HG02623 (cell line): ENCODE measurements around the gene FHIT.

Source experiments
- ATAC-seq: cut with Tn5 transposase; IDR thresholded peaks from one replicate; pipeline ENCODE4 v1.9.1; 2021; ENCODE audit warnings: moderate library complexity; ENCODE audit not compliant: unreplicated experiment

The FHIT gene

DNA sequence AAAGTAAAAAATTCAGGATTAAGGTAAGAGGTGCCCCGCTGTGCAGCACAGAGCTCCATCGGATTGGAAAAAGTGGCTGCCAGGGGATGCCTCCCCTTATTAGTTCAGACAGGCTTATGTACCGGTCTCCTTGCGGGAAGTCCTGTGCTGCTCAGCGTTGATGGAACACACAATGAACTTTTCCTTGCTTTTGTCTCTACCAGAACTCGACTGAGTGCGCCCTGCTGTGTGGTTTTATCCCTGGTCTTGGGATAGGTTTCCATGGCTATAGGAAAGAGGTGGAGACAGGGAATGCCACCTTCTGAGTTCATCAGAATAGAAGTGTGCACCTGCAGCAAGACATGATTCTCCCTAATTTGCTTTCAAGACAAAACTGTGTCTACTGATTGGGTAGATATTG, 1455.5 kb downstream of the FHIT start:
- no peak for ATAC-seq

DNA sequence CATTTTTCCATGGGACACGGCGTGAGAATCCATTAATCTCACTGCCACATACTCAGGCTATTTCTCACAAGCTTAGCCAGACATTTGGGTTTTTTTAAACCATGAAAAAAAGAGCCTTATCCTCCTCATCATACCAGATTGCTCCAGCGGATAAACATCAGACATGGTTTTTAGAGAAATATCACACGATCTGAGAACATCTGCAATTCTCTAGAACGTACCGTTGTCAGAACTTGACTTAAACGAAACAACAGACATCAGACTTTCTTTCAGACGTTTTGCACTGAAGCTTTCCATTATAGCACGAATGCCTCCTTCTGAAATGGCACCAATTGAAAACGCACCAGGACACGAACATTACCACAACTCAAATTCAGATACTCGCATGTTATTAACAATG, 1457.3 kb downstream of the FHIT start:
- no peak for ATAC-seq

DNA sequence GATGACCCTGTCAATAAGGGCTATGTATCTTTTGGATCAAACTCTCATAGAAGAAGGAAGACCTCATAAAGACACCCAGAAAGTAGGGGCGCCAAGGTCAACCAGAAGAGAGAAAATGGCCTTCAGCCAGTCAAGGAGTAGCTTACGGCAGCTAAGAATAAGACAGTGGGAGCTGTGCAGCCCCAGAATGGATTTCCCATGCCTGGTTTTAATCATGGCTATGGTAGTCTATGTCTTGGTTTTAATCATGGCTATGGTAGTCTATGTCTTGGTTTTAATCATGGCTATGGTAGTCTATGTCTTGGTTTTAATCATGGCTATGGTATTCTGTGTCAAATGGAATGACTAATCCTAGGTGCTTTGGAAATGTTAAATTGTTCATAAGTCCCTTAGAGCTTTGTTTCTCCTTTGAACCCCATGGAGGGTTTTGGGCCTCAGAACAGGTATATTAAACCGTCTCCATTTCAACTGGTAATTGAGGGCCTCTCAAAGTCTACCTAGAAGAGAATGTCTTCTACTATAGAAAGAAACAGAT, 1459.4 kb downstream of the FHIT start:
- no peak for ATAC-seq

DNA sequence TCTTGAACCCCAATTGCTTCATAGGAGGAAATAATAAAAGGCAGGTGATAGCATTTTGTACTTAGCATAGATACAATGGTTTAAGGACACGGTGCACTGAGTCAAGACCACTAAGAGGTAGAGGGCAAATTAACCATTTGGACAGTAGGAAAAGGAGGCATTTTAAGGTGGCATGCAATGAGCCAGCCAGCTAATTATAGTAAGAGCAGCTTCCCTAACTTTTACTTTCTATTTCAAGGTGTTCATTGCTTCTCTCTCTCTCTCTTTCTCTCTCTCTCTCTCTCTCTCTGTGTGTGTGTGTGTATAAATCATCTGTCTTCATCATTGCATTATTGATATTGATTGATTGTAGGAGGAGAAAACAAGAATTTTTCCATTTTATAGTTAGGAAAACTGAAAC, 1461.0 kb downstream of the FHIT start:
- ATAC-seq = no peak

DNA sequence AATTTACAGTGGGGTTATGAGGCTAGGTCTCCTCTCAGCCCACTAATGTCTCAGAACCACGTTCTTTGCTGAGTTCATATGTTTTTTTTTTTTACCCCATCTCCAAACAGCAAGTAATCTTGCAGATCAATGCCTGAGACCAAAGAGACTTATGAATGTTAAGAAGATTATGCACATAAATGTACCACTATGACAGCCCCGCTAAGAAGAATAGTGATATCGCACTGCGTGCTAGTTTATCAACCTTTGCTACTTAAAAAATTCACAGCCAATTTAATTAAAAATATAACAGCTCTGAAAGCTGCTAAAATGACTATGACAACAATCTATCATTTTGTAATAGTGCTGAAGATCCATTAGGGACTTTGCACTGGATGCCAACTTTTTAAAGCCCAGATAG, 1462.5 kb downstream of the FHIT start:
- ATAC-seq = no peak

- ATAC-seq = no peak
Measured at GRCh38 chr3:59788133-59788532, 1463.1 kb downstream of the FHIT start.

DNA sequence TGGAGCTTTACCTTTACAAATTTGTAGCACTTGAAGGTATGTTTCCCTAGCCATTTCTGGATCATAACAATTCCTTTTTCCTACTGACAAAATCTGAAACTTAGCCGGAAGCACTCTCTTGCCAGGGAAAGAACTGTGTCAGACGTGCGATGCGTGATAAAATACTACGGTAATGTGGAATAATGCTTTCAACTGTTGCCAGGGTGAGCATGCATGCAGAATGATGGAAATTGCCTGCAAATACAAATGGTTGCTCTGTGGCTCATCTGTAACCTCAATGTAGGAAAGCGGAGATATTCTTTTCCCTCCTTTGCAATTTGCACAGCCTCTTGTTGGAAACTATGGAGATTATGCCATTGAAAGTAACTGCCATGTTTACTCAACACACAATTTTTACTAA, 1464.9 kb downstream of the FHIT start:
- no peak for ATAC-seq

- ATAC-seq = no peak
Measured at GRCh38 chr3:59784164-59784563, 1467.1 kb downstream of the FHIT start.

DNA sequence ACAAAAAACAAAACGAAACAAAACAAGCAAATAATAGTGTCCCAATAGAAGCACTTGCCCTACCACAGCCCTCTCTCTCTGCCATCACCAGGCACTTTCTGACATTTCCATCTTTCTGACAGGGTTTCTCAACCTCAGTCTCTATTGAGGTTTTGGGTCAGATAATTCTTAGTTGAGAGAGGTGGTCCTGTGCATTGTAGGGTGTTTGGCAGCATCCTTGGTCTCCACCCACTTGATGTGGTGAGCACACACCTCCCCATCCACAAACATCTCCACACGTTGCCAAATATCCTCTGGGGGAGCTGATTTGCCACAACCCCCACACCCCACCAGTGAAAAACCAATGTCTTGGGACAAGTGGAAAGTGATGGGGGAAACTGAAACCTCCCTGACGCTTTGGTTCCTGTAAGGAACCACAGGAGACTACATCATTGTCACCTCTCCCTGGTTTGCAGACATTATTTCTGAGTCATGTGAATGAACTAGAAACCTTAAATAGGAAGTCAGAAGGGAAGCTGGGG, 1467.7 kb downstream of the FHIT start:
- no peak for ATAC-seq

DNA sequence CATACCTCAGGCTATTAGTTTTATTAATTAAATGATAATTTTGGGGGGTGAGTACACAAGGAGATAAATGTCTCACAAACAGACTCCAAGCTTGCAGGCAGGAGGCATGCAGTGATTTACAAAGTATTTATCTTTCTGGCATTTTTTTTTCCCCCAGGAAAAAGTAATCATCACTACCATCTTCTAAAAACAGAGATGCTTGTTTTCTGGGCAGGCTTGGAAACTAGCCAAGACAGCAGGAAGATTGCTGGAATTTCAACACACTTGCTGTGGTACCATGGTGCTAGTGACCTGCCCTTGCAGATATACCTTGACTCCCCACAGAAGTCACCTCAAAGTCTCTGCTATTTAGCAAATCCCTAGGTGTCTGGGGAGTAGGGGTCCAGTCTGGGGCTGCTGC, 1468.6 kb downstream of the FHIT start:
- ATAC-seq = no peak

GRCh38 chr3:59780209-59780608, 1471.0 kb downstream of the FHIT start:
- ATAC-seq = no peak

GRCh38 chr3:59779260-59779659, 1472.0 kb downstream of the FHIT start:
- ATAC-seq = no peak

GRCh38 chr3:59777667-59778077, 1473.6 kb downstream of the FHIT start:
- ATAC-seq = no peak

DNA sequence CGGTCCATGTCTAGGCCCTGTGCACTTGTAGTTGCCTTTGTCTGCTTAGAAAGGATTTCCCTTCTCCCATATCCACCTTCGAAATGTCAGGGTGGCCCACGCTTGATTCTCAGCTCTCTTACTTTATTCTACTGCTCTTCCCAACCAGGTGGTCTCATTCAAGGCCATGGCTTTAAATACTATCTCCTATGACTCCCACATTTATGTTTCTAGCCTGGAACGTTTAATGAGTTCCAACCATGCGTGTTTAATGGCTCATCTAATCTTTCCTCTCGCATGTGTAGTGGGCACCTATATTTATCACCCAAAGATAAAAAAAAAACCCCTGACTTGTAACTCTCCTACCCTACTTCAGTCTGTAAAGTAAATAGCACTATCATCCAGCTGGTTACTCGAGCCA, 1474.2 kb downstream of the FHIT start:
- ATAC-seq = no peak

GRCh38 chr3:59775761-59776325, 1475.4 kb downstream of the FHIT start:
- no peak for ATAC-seq

DNA sequence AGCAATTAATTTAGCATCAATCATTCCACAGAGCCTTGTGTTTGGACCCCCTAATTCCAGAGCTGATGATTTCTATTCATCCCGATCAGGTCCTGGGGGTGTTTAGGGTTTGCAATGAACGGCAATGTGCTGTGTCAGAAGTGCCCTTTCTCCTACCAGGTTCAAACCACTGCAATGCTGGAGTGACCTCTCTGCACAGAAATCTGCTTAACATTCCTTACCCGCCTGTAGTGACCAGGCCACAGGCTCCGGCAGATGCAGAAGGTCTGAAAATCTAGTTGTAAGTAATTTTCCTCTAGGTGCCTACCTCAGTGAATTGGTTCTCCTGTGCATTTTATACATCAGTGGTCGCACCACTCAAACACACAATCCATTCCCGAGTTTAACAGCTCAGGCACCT, 1476.1 kb downstream of the FHIT start:
- no peak for ATAC-seq

GRCh38 chr3:59774634-59775033, 1476.6 kb downstream of the FHIT start:
- ATAC-seq = no peak

- no peak for ATAC-seq
Measured at GRCh38 chr3:59774000-59774399, 1477.3 kb downstream of the FHIT start.

GRCh38 chr3:59772416-59773408, 1478.5 kb downstream of the FHIT start:
- no peak for ATAC-seq

- no peak for ATAC-seq
Measured at GRCh38 chr3:59771768-59772181, 1479.5 kb downstream of the FHIT start.

DNA sequence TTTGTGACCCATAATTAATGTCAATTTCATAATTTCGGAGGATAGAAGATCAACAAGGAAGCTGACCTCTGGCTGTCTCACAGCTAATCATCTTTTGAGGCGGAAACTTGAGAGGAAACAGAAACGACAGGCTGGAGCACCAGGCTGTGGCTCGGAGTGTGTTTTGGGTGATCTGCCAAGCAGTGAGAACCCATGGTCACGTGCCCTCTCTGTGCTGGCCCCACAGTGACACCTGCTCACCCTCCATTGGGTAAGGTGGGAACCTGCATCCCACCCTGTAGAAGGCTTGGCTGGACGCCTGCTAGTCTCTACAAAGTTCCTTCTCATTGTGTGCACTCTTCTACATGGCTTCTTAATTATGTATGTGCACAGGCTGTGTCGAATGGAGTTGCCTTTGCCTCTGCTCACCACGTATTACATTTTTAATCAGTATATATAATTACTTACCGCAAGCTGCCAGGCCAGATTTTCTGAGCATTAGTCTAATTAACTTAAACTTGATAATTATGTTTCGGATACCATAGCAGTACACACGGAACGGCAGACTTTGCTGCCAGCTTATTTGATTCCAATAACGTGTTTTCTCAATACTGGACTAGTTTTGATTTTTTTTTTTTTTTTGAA, 1482.0 kb downstream of the FHIT start:
- ATAC-seq = no peak
